ENCODE data around the gene BAIAP3.

The BAIAP3 gene

GRCh38 chr16:1395444-1396031, 62.1 kb downstream of the BAIAP3 start:
- DNase-seq = no peak

GRCh38 chr16:1397779-1398178, 64.3 kb downstream of the BAIAP3 start:
- no peak for DNase-seq

GRCh38 chr16:1398351-1398750, 64.9 kb downstream of the BAIAP3 start:
- no peak for DNase-seq
